Sigmoid colon (tissue), 4 donors: ENCODE results near the gene ADORA1.

Source experiments
- POLR2A ChIP-seq, 2 donors: fragments of 450-650 bp; IDR thresholded peaks; one replicate each; pipeline ENCODE4 v1.6.1; 2016; ENCODE audit warnings: antibody characterized with exemption in 2 of 2, mild to moderate bottlenecking in 2 of 2, moderate library complexity in 2 of 2
- POLR2AphosphoS5 ChIP-seq, 4 donors: sonication (generic); formaldehyde crosslinking; IDR thresholded peaks; one replicate each; pipeline ENCODE4 v1.6.1; 2017; ENCODE audit warnings: antibody characterized with exemption in 4 of 4
- TF ChIP-seq, protein P1 (sequence below), 4 experiments: fragments of 450-650 bp in 3 of 4; fragments of 200-600 bp in 1 of 4; IDR thresholded peaks; one replicate each; pipeline ENCODE4 v1.5.1; 2016 to 2019; ENCODE audit warnings: antibody characterized with exemption in 4 of 4, mild to moderate bottlenecking in 3 of 4, moderate library complexity in 2 of 4

DNA sequence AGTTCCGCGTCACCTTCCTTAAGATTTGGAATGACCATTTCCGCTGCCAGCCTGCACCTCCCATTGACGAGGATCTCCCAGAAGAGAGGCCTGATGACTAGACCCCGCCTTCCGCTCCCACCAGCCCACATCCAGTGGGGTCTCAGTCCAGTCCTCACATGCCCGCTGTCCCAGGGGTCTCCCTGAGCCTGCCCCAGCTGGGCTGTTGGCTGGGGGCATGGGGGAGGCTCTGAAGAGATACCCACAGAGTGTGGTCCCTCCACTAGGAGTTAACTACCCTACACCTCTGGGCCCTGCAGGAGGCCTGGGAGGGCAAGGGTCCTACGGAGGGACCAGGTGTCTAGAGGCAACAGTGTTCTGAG lies 38.3 kb downstream of the ADORA1 start:
- TF ChIP-seq, protein P1, sequence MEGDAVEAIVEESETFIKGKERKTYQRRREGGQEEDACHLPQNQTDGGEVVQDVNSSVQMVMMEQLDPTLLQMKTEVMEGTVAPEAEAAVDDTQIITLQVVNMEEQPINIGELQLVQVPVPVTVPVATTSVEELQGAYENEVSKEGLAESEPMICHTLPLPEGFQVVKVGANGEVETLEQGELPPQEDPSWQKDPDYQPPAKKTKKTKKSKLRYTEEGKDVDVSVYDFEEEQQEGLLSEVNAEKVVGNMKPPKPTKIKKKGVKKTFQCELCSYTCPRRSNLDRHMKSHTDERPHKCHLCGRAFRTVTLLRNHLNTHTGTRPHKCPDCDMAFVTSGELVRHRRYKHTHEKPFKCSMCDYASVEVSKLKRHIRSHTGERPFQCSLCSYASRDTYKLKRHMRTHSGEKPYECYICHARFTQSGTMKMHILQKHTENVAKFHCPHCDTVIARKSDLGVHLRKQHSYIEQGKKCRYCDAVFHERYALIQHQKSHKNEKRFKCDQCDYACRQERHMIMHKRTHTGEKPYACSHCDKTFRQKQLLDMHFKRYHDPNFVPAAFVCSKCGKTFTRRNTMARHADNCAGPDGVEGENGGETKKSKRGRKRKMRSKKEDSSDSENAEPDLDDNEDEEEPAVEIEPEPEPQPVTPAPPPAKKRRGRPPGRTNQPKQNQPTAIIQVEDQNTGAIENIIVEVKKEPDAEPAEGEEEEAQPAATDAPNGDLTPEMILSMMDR (IDR thresholded peaks at IDR 0.05) = no peak
- TF ChIP-seq POLR2A (IDR thresholded peaks at IDR 0.05) (no peak), POLR2AphosphoS5 (IDR thresholded peaks at IDR 0.05) (no peak)
